H1 (cell line): ENCODE data around the gene SLC9A5. TPM values are rescaled to one million over a fixed set of nuclear protein-coding genes. Genes with fewer than 3 reads are reported as not detected.

Source experiments
- CTCF ChIA-PET: fragments of 300-600 bp; sonication (Branson Sonifier 250); formaldehyde crosslinking; loops from one replicate; lab custom pipeline; 2021; ENCODE audit not compliant: partially characterized antibody; lab: Charles Lee
- POLR2A ChIA-PET: fragments of 300-600 bp; sonication (Branson Sonifier 250); formaldehyde crosslinking; loops from one replicate; lab custom pipeline; 2021; ENCODE audit warnings: inconsistent platforms; ENCODE audit not compliant: partially characterized antibody; lab: Charles Lee
- DNase-seq, 2 experiments: peaks; one replicate each; pipeline versions ENCODE4 v3.0.0 to v3.0.0-alpha.2; 2010 to 2022; ENCODE audit warnings: low spot score in 2 of 2, low read depth in 1 of 2, mixed read lengths in 1 of 2
- FAIRE-seq: peaks from 2 replicates; lab custom pipeline; 2011; peaks lifted over from hg19 to GRCh38; lab: Jason Lieb, UNC
- H2AFZ ChIP-seq: 2 replicates; pipeline ENCODE4 v1.8.1; 2012; ENCODE audit warnings: low read length, inconsistent platforms
- H2AK5ac ChIP-seq: 2 replicates; pipeline ENCODE4 v1.6.1; 2013; ENCODE audit warnings: low read depth, low read length
- H2BK120ac ChIP-seq: replicated peaks from 2 replicates; pipeline ENCODE3; 2013; ENCODE audit warnings: low read depth, low read length, inconsistent platforms
- H2BK12ac ChIP-seq: 2 replicates; pipeline ENCODE4 v1.6.1; 2013; ENCODE audit warnings: low read depth, low read length
- H2BK15ac ChIP-seq: 2 replicates; pipeline ENCODE4 v1.6.1; 2013; ENCODE audit warnings: low read length
- H2BK20ac ChIP-seq: 2 replicates; pipeline ENCODE4 v1.6.1; 2013; ENCODE audit warnings: low read length
- H2BK5ac ChIP-seq: 2 replicates; pipeline ENCODE4 v1.6.1; 2013; ENCODE audit warnings: low read depth, low read length
- H3K14ac ChIP-seq: 2 replicates; pipeline ENCODE4 v1.6.1; 2013; ENCODE audit warnings: inconsistent platforms; ENCODE audit not compliant: insufficient read length
- H3K18ac ChIP-seq: 2 replicates; pipeline ENCODE4 v1.6.1; 2013; ENCODE audit warnings: low read length; ENCODE audit errors: extremely low read depth
- H3K23ac ChIP-seq: 2 replicates; pipeline ENCODE4 v1.6.1; 2013; ENCODE audit warnings: inconsistent platforms; ENCODE audit not compliant: insufficient read length
- H3K23me2 ChIP-seq: 2 replicates; pipeline ENCODE4 v1.6.1; 2013; ENCODE audit warnings: low read depth, low read length
- H3K27ac ChIP-seq: 2 replicates; pipeline ENCODE4 v1.6.1; 2011; ENCODE audit warnings: low read depth, low read length, inconsistent platforms
- H3K27me3 ChIP-seq, 4 experiments: replicated peaks in 1 of 4; 1 replicate in 1 of 4; 2 replicates in 3 of 4; pipeline versions ENCODE4 v1.6.1 to v1.8.1; 2011 to 2013; ENCODE audit warnings: low read length in 3 of 4, mild to moderate bottlenecking in 3 of 4, inconsistent platforms in 2 of 4, mixed read lengths in 2 of 4, moderate library complexity in 1 of 4; ENCODE audit not compliant: control insufficient read depth in 3 of 4, insufficient read depth in 3 of 4; ENCODE audit errors: extremely low read depth in 1 of 4
- H3K36me3 ChIP-seq, 4 experiments: 2 replicates each; pipeline versions ENCODE4 v1.6.1 to v1.8.1; 2011 to 2013; ENCODE audit warnings: mild to moderate bottlenecking in 4 of 4, low read length in 3 of 4, moderate library complexity in 2 of 4, control low read depth in 1 of 4, inconsistent platforms in 1 of 4; ENCODE audit not compliant: insufficient read depth in 4 of 4, control insufficient read depth in 2 of 4
- H3K4ac ChIP-seq: replicated peaks from 2 replicates; pipeline ENCODE3; 2013; ENCODE audit warnings: low read length, low read depth, mixed read lengths, inconsistent platforms; ENCODE audit not compliant: insufficient read length
- H3K4me1 ChIP-seq, 4 experiments: replicated peaks in 1 of 4; 1 replicate in 1 of 4; 2 replicates in 3 of 4; pipeline versions ENCODE4 v1.6.1 to v1.8.1; 2011 to 2013; ENCODE audit warnings: low read length in 3 of 4, inconsistent platforms in 2 of 4, mixed read lengths in 1 of 4; ENCODE audit not compliant: insufficient read depth in 4 of 4, control insufficient read depth in 3 of 4
- H3K4me2 ChIP-seq, 2 experiments: 2 replicates each; pipeline versions ENCODE4 v1.6.1 to v1.8.1; 2011 to 2013; ENCODE audit warnings: low read depth in 2 of 2, low read length in 2 of 2, control low read depth in 1 of 2, inconsistent platforms in 1 of 2, mild to moderate bottlenecking in 1 of 2; ENCODE audit not compliant: insufficient read depth in 1 of 2
- H3K4me3 ChIP-seq, 4 experiments: fragments of 200-600, 300-600 bp in 1 of 4; sonication (generic), shearing (Covaris generic), sonication (Bioruptor Twin) in 1 of 4; 2 replicates each; pipeline versions ENCODE4 v1.5.1 to v1.8.1; 2011 to 2016; ENCODE audit warnings: low read length in 4 of 4, low read depth in 3 of 4, control low read depth in 2 of 4, inconsistent platforms in 2 of 4, mild to moderate bottlenecking in 2 of 4, mixed read lengths in 1 of 4, moderate library complexity in 1 of 4; ENCODE audit not compliant: insufficient read depth in 2 of 4; ENCODE audit errors: extremely low read depth in 1 of 4
- H3K56ac ChIP-seq: replicated peaks from 2 replicates; pipeline ENCODE3; 2013; ENCODE audit warnings: low read depth, mild to moderate bottlenecking, mixed read lengths, low read length, inconsistent platforms; ENCODE audit not compliant: insufficient read length
- H3K79me1 ChIP-seq: 2 replicates; pipeline ENCODE4 v1.6.1; 2013; ENCODE audit warnings: low read depth, low read length, control low read depth
- H3K79me2 ChIP-seq, 2 experiments: 2 replicates each; pipeline versions ENCODE4 v1.6.1 to v1.8.1; 2012 to 2013; ENCODE audit warnings: low read length in 2 of 2, mild to moderate bottlenecking in 2 of 2, inconsistent platforms in 1 of 2; ENCODE audit not compliant: insufficient read depth in 2 of 2, control insufficient read depth in 1 of 2
- H3K9ac ChIP-seq, 4 experiments: replicated peaks in 1 of 4; 1 replicate in 1 of 4; 2 replicates in 3 of 4; pipeline versions ENCODE4 v1.6.1 to v1.8.1; 2011 to 2013; ENCODE audit warnings: low read depth in 3 of 4, low read length in 3 of 4, control low read depth in 2 of 4, mild to moderate bottlenecking in 2 of 4, moderate library complexity in 2 of 4, inconsistent platforms in 1 of 4; ENCODE audit errors: extremely low read depth in 1 of 4
- H3K9me3 ChIP-seq, 2 experiments: 2 replicates each; pipeline versions ENCODE4 v1.6.1 to v1.8.1; 2012 to 2013; ENCODE audit warnings: mild to moderate bottlenecking in 2 of 2, moderate library complexity in 2 of 2, control low read depth in 1 of 2, inconsistent platforms in 1 of 2, low read depth in 1 of 2, low read length in 1 of 2, mixed read lengths in 1 of 2; ENCODE audit not compliant: insufficient read depth in 2 of 2
- H4K20me1 ChIP-seq, 2 experiments: replicated peaks in 1 of 2; 2 replicates each; pipeline versions ENCODE3 to v1.8.1; 2011 to 2013; ENCODE audit warnings: inconsistent platforms in 2 of 2, low read length in 2 of 2, mild to moderate bottlenecking in 1 of 2; ENCODE audit not compliant: insufficient read depth in 2 of 2, control insufficient read depth in 1 of 2
- H4K5ac ChIP-seq: 2 replicates; pipeline ENCODE4 v1.6.1; 2013; ENCODE audit warnings: low read length, low read depth, mixed read lengths, inconsistent platforms; ENCODE audit not compliant: insufficient read length
- H4K8ac ChIP-seq: 2 replicates; pipeline ENCODE4 v1.8.0; 2013; ENCODE audit warnings: mild to moderate bottlenecking, moderate library complexity, low read length, inconsistent platforms; ENCODE audit not compliant: insufficient read depth; ENCODE audit errors: extremely low read depth
- H4K91ac ChIP-seq: replicated peaks from 2 replicates; pipeline ENCODE3; 2013; ENCODE audit warnings: low read length, mixed read lengths, inconsistent platforms; ENCODE audit not compliant: insufficient read length
- GABPA ChIP-seq: IDR thresholded peaks from 2 replicates; pipeline ENCODE4 v1.6.1; 2011; ENCODE audit warnings: mild to moderate bottlenecking, low read length, moderate library complexity, borderline replicate concordance; ENCODE audit not compliant: insufficient read depth
- SP4 ChIP-seq: IDR thresholded peaks from 2 replicates; pipeline ENCODE4 v1.6.1; 2012; ENCODE audit warnings: low read length, inconsistent platforms
- WGBS, 2 experiments: shearing (Covaris generic) in 1 of 2; methylation state at CpG; one replicate each; pipeline versions ENCODE4 v1.1.6 to v1.1.7; 2013 to 2015; ENCODE audit warnings: low lambda C conversion rate in 2 of 2, mixed read lengths in 2 of 2, inconsistent platforms in 1 of 2, low coverage in 1 of 2, missing lambda C conversion rate in 1 of 2; ENCODE audit not compliant: insufficient replicate concordance in 2 of 2, insufficient coverage in 1 of 2, insufficient read length in 1 of 2; ENCODE audit errors: extremely low coverage in 1 of 2, missing lambda C conversion rate in 1 of 2; 5-methylcytosine and 5-hydroxymethylcytosine counted together
- polyA plus RNA-seq, 7 experiments: library from polyadenylated mRNA; depleted of rRNA in 3 of 7; stranded (reverse) in 5 of 7; unstranded in 2 of 7; fragments of >200 nt in 5 of 7; fragments of 200-250 nt in 2 of 7; gene quantifications; 1 replicate in 5 of 7; 2 replicates in 1 of 7; 4 replicates in 1 of 7; pipeline versions ENCODE4 v1.2.1 to v1.2.3, GENCODE V29; 2011 to 2013; ENCODE audit warnings: missing spikeins in 2 of 7, mixed read lengths in 2 of 7
- total RNA-seq: library from RNA; stranded (reverse); fragmentation: NEBNext Ultra II Directional; extraction: Animal tissue kit (Norgen Biotek cat#: 25700); gene quantifications from 2 replicates; pipeline ENCODE4 v1.2.1, GENCODE V29; 2021

SLC9A5 gene
- total and polyA plus RNA-seq, 2 of the 8 experiments (the other 6 are each of a cell fraction or from before 2014, with no cell fraction given) = 7.9 to 8.6 TPM

- Histone ChIP-seq H3K23ac (no peak overlapping the region), H3K4me2 (peak overlapping the region in 1 of 2 experiments; percentile 0; a peak in 1 of 4 replicates), H3K27me3 (peaks cover 0 to 15% (median 12%) of the 10 kb centered on the region in 4 experiments; a peak in 5 of 7 replicates), H3K56ac (no peak overlapping the region), H3K4me1 (peaks cover 0 to 2% (median 0%) of the 10 kb centered on the region in 4 experiments; a peak in 1 of 7 replicates), H3K9me3 (no peaks in the 10 kb centered on the region), H2AFZ (no peak overlapping the region), H2AK5ac (no peak overlapping the region), H3K14ac (no peak overlapping the region), H3K36me3 (no peaks in the 10 kb centered on the region), H2BK12ac (no peak overlapping the region), H3K9ac (no peak overlapping the region), H4K20me1 (peaks cover under 1 to 5% of the 10 kb centered on the region in 2 experiments), H2BK15ac (no peak overlapping the region), H4K5ac (no peak overlapping the region), H4K91ac (no peak overlapping the region), H2BK20ac (no peak overlapping the region), H3K4ac (no peak overlapping the region), H4K8ac (no peak overlapping the region; the same call in 1 of the 2 replicates), H3K27ac (no peak overlapping the region), H2BK120ac (no peak overlapping the region), H3K79me2 (no peaks in the 10 kb centered on the region), H3K18ac (no peak overlapping the region), H3K79me1 (no peaks in the 10 kb centered on the region), H2BK5ac (no peak overlapping the region), H3K4me3 (peak overlapping the region in 1 of 4 experiments; percentile 70; a peak in 1 of 8 replicates), H3K23me2 (peaks cover 4% of the 10 kb centered on the region; the same call in 1 of the 2 replicates)
- 91% methylated on average over 15 of the region's 15 CpGs; no CpG with 5 or more reads in 1 of the 2 experiments for WGBS, 2 experiments
- ChIA-PET POLR2A (interaction anchor here (1.4 to 2.8 kb wide), 3 partner anchors 16 to 48 kb away, joined by 4 to 12 read pairs (median 4); partner anchors contain the start of genes FHOD1 and SLC9A5), CTCF (interaction anchor here (0.6 to 10.5 kb wide), 19 partner anchors 10 to 297 kb away, joined by 3 to 217 read pairs (median 5); partner anchors contain the start of genes ATP6V0D1, FHOD1, KCTD19 and LRRC36)
- FAIRE-seq (no peak), DNase-seq (no peak)
- TF ChIP-seq GABPA (no peak), SP4 (no peak)
Observed at GRCh38 chr16:67280090-67281015, 31.6 kb downstream of the SLC9A5 start.
